Hepatic stellate cell (primary cell): ENCODE results near the gene MPHOSPH10.
"Not testable (repeated sequence)": the region's sequence is repeated elsewhere in the genome, so short reads cannot be mapped to it uniquely, and the experiment has no call there.

Source experiments
- DNase-seq: peaks from one replicate; pipeline ENCODE4 v3.0.0; 2011; ENCODE audit warnings: low spot score

MPHOSPH10 gene, protein sequence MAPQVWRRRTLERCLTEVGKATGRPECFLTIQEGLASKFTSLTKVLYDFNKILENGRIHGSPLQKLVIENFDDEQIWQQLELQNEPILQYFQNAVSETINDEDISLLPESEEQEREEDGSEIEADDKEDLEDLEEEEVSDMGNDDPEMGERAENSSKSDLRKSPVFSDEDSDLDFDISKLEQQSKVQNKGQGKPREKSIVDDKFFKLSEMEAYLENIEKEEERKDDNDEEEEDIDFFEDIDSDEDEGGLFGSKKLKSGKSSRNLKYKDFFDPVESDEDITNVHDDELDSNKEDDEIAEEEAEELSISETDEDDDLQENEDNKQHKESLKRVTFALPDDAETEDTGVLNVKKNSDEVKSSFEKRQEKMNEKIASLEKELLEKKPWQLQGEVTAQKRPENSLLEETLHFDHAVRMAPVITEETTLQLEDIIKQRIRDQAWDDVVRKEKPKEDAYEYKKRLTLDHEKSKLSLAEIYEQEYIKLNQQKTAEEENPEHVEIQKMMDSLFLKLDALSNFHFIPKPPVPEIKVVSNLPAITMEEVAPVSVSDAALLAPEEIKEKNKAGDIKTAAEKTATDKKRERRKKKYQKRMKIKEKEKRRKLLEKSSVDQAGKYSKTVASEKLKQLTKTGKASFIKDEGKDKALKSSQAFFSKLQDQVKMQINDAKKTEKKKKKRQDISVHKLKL

DNA sequence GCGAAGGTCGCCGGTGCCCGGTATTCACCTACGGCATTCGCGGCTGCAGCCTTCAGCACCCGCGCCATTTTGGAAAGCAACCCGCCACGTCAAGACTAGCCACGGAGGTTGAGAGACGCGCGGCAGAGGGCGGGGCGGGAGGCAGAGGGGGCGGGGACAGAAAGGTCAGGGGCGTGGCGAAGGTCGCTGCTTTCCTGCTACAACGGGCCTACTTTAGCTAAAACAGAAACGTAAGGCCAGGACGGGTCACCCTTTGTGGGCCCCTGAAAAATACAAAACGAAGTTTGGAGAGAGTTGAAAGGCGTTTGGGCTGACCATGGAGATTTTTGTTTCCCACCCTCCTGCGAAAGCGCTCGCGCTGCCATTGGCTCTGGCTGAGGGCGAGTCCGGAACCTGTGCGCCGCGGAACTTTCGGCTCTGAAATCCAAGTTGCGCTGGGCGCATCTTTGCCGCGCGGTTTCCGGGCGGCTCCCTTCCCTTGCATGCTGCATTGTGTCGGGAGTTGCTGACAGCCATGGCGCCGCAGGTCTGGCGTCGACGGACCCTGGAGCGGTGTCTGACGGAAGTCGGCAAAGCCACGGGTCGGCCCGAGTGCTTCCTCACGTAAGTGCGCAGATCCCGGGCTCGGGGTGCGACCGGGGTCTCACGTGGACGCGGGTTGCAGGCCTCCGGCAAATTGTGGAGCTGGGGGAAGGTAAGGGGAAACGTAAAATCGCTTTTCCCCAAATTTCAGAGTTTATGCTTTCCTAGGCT is at the start of gene MPHOSPH10, which contains the start of gene MCEE:
TSS of gene MPHOSPH10 (plus strand) at position 483 of the 753 bp plus-strand sequence. CDS start at position 515, 32 bp downstream.
TSS of gene MCEE (minus strand) at position 78 of the 753 bp plus-strand sequence. CDS start at position 68, 10 bp downstream.
- DNase-seq = peak; percentile 88

DNA sequence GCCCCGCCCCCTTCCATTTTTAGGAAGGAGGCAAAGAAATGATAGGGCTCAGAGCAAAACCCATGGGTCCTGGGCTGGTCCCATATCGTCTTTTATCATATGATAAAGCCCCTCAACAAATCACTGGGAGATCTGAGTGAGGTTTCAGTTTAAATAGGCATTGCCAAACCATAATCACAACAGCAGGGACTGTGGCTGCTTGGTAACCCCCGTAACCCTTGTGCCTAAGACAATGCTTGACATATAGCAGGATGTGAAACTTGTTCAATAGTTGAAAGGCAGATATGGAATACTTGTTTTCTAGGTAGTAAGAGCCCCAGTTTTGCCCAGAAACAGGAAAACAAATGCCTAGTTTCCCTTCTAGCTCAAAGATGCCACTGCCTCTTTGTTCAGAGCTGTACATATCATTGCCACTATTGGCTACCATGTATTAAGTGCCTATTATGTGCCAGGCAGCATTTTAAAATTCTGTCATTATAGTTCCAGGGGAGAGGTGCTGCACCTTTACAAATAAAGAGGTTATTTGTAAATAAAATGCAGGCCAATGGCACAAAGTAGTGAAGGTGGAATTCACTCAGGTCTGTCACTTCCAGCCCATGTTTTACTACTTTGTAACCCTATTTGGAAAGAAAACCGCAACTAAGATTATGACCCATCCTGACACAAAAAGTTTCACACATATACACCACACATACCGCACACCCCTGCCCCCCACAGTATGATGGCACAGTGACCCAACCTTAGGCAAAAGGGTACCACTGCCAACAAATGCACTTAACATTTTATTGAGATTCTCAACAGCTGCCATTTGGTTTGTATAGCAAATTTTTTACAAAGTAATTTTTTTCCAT is 47.8 kb upstream of the MPHOSPH10 start:
- DNase-seq = no peak

DNA sequence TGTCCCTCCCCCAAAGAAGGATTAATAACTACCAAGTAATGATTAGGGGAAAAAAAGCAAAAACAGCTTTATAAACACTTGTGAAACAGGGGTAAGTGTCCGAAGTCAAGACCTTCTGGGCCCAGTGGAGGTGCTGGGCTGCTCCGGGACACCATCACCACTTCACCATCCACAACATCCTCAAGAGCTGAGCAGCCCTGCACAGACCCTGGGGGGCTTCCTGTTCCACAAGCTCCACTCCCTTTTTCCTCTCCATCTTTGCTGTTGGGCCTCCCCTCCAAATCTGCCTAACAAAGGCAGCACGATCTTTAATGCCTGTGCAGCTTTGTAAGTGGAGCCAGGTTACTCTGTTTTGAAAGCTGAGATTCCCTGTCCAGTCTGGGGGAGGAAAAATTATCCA is 47.1 kb upstream of the MPHOSPH10 start:
- DNase-seq = not testable (repeated sequence)

DNA sequence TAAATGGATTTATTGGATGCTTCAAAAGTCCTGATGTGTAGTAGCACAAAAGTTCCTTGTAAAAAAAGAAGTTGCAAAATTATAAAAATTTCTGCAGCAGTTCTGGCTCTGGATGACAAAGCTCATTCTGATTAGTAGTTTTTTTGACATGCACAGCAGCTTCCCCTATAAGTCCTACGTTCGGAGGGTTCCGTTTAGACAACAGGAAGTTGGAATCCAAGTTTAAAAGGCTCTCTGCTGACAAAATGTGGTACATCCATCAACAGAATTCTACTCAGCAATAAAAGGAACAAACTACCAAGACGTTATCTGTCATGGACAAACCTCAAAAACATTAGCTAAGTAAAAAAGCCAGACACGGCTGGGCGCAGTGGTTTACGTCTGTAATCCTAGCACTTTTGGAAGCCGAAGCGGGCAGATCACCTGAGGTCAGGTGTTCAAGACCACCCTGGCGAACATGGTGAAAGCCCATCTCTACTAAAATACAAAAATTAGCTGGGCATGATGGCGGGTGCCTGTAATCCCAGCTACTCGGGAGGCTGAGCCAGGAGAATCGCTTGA is 46.6 kb upstream of the MPHOSPH10 start:
- not testable (repeated sequence) for DNase-seq

DNA sequence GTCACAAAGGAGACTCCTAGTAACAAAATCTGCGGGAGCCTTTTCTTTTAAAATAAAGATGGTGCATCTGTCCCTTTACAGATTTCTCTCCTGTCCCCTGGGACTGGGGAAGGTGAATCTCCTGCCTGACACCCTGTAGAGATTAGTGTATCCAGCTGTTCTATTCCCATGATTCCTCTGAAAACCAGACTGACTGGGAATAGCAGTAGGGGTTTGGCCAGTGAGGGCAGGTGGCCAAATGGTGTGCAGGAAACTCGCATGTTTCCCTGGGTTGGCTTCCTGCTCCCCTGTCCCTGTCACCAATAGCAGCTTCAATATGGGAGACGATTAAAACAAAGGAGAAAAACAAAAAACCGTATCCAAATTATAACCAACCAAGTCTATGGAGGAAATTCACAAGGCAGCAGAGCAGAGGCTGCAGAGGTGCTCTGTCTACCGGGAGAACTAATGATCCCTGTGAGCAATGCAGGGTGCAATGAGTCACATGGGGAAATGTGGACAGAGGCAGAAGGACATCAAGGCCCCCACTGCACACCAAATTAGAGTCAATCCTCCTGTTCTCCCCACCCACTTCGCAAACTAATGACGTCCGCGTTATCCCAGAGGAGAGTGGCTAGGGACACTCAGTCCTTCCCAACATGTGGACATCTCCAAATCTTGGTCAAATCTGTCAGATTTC is 45.0 kb upstream of the MPHOSPH10 start:
- not testable (repeated sequence) for DNase-seq

DNA sequence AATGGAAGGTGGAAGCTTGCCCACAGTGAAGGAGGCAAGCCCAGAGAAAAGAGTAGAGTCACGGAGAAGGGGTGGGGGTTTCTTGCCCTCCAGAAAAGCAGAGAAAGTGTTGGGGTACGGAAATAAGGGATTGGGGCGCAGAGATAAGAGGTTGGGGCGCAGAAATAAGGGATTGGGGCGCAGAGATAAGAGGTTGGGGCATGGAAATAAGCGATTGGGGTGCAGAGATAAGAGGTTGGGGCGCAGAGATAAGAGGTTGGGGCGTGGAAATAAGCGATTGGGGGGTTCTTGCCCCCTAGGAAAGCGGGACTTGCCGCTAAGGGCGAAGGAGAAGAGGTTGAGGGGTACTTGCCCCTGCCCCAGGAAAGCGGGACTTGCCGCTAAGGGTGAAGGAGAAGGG is 41.0 kb upstream of the MPHOSPH10 start:
- DNase-seq = not testable (repeated sequence)

DNA sequence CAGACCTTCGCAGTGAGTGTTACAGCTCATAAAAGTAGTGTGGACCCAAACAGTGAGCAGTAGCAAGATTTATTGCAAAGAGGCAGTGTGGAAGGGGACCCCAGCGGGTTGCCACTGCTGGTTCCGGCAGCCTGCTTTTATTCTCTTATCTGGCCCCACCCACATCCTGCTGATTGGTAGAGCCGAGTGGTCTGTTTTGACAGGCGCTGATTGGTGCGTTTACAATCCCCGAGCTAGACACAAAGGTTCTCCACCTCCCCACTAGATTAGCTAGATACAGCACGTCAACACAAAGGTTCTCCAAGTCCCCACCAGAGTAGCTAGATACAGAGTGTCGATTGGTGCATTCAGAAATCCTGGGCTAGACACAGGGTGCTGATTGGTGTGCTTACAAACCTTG is 38.6 kb upstream of the MPHOSPH10 start:
- not testable (repeated sequence) for DNase-seq

DNA sequence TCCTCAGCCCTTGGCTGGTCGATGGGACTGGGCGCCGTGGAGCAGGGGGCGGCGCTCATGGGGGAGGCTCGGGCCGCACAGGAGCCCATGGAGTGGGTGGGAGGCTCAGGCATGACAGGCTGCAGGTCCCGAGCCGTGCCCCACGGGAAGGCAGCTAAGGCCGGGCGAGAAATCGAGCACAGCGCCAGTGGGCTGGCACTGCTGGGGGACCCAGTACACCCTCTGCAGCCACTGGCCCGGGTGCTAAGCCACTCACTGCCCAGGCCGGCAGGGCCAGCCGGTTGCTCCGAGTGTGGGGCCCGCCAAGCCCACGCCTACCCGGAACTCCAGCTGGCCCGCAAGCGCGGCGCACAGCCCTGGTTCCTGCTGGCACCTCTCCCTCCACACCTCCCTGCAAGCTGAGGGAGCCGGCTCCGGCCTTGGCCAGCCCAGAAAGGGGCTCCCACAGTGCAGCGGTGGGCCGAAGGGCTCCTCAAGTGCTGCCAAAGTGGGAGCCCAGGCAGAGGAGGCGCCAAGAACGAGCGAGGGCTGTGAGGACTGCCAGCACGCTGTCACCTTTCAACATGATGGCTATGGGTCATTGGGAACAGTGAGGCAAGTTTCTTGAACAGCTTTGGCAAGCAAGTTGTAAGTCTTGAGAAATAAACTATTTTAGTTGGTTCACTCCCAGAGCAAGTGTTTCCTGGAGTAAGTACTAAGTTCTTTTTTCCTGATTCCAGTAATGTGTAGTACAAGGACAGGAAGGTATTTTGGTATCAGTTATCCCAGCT is 37.8 kb upstream of the MPHOSPH10 start:
- DNase-seq = not testable (repeated sequence)

DNA sequence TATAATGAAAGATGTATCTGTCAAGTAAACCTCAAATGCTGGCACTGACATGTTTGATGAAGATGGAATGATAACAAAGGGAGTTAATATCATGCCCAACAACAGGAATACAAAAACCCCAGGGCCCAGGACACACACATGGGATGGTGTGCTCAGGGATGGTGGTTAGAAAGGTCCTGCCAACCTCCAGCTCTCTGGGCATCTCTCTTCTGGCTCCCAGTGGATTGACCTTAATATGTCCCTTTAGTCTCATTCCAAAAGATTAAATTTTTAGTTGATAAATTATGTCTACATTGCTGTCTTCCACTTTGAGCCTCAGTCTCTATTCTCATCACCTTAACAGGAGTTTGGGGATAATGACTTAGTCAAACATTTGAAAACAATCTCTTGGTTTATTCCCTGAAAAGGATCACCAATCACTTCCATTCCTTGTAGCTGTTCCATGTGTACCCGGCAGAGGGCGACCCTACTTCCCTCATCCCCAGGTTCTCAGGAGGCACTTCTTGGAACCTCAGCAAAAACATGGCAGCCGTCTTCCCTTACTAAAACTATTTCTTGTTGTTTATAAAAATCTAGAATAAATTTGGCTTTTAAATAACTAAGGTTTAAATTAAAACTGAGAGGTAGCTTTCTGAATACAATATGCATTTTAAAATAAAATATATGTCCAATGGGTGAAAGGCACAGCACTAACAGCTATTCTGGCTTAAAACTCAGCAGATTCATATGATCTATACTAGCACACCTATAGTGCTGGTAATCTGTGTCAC is 30.1 kb upstream of the MPHOSPH10 start:
- peak; percentile 74 for DNase-seq

DNA sequence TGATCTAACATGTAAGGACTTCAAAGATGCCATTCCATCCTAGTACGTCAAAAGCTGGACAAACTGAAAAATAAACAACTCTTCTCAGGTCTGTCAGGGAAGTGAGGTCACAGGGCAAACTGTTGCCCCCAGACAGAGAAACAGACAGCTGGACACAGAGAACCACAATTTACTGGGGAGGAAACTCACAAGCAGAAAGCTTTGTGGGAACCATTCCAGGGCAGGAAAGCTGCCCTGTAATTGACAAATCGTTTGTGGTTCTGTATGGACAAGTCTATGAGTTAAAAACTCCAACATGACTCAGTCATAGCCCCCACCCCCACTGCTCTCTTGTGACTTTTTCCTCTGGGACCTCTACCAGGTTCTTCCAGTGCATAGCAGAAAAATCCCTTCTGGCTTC is 28.8 kb upstream of the MPHOSPH10 start:
- peak; percentile 38 for DNase-seq

DNA sequence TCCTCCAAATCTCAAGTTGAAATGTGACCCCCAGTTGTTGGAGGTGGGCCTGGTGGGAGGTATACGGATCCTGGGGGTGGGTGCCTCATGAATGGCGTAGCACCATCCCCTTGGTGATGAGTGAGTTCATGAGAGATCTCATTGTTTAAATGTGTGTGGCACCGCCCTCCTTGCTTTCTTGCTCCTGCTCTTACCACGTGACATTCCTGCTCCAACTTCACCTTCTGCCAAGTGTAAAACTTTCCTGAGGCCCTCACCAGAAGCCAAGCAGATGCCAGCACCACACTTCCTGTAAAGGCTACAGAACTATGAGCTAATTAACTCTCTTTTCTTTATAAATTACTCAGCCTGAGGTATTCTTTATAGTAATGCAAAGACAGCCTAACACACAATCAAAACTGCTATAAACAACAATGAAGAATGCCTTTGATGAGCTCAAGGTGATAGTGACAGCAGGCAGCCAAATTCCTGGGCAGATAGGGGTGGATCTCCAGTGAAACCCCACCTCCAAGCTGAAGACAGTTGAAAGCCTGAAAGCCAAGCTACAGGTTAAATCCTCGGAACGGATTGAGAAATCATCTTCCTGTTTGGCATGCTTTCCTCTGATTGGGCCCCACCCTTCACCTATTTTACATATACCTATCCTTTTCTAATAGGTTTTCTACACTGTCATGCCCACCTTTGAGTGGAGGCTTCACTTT is 27.3 kb upstream of the MPHOSPH10 start:
- DNase-seq = no peak

DNA sequence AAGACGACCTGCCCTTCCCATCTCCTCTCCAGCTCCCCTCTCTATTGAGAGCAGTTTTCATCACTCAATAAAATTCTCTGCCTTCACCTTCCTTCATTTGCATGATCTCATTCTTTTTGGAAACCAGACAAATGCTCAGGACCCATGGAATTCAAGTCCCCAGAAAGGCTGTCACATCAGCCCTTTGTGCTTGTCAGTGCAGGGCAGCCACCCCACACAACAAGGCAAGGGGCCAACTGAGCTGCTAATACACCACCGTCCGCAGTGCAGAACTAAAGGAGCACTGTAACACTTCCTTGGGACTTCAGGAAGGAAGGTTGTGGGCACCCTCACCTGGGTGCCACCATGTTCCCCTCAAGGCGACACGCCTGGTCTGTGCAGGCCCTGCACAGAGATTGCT is 26.6 kb upstream of the MPHOSPH10 start:
- no peak for DNase-seq

DNA sequence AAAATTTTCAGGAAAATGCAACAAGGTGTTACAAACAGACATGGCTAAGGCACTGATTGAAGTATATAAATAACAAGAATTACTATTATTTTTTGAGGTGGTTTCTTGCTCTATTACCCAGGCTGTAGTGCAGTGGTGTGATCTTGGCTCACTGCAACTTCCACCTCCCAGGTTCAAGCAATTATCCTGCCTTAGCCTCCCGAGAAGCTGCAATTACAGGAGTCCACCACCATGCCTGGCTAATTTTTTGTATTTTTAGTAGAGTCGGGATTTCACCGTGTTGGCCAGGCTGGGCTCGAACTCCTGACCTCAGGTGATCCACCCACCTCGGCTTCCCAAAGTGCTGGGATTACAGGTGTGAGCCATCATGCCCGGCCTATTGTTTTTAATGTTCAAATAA is 24.0 kb upstream of the MPHOSPH10 start:
- DNase-seq = not testable (repeated sequence)

DNA sequence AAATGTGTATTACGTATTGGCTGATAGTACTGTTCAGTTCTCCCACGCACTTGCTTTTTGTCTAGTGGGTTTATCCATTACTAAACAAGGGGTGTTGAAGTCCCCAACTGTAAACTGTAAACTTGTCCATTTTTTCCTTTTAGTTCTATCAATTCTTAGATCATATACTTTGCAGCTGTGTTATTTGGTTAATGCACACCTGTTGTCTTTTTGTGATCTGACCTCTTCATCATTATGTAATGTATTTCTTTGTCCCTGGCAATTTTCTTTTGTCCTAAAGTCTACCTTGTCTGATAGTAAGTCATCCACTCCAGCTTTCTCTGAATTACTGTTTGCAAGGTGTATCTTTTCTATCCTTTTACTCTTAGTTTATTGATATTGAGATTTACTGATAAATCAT is 22.3 kb upstream of the MPHOSPH10 start:
- no peak for DNase-seq

DNA sequence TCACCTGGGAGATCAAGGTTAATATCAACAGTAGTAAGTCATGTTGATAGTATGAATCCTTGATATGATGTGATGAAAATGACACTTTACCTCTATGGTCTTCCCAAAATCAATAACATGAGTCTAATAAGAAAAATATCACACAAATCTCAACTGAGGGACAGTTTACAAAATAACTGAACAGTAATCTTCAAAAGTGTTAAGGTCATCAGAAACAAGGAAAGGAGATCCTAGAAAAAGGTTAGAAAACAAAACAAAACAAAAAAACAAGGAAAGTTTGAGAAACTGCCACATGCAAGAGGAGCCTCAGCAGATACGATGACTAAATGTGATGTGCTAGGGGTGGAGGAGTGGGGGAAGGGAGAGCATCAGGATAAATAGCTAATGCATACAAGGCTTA is 16.6 kb upstream of the MPHOSPH10 start:
- no peak for DNase-seq

DNA sequence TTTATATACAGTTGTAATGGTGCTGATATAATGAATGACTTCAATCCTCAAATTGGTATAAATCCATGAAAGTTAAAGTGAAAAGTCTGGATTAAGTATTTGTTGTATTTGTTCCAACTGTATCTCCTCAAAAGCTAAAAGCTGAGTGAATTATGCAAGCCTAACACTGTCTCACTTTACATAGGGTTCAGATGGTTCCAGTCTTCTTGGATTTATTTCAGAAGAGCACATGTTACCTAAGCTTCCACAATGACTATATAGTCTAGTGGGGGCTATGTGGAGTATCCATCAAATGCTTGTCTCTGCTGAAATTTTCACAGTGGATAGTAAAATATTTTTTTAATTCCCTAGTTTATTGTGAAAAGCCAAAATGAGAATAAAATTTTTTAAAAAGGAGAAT is 13.4 kb upstream of the MPHOSPH10 start:
- no peak for DNase-seq

DNA sequence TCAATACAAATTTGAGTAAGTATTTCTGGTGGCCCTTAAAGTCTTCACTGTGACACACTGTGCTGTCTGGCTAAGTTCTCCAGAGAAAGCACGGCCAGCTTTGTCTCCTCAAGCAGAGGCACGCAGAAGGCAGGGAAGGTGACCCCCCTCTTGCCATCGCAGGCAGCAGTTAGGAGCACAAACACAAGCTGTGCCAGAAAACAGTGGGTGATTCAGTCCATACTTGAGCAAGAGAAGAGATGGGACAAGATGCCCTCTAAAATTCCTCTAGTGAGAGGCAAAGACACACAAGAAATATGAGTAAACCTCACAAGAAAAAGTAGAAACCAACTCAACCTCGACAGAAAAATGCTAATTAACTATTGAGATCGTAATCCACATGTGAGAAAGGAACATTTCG is 10.2 kb upstream of the MPHOSPH10 start:
- DNase-seq = no peak

DNA sequence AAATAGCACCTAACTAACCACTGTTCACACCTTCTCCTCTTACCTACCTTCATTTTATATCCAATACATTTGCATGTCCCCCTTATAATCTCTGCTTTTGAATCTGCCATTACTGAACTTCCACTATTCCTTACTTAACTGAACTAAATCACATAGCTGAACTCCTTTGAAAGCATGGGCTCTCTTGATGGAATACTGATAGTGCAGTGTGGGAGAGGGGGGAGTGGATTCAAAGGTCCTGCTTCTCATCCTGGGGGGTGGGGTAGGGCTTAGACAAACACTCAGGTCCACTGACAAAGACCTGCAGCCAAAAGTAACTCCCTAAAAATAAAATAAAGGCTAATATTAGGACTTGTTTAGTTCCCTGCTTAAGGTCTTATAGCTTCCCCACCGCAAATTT is 9.0 kb upstream of the MPHOSPH10 start:
- no peak for DNase-seq
